Measurements from ENCODE around the gene SARDH.
"Not testable (repeated sequence)": the region's sequence is repeated elsewhere in the genome, so short reads cannot be mapped to it uniquely, and the experiment has no call there.

Gene SARDH

DNA sequence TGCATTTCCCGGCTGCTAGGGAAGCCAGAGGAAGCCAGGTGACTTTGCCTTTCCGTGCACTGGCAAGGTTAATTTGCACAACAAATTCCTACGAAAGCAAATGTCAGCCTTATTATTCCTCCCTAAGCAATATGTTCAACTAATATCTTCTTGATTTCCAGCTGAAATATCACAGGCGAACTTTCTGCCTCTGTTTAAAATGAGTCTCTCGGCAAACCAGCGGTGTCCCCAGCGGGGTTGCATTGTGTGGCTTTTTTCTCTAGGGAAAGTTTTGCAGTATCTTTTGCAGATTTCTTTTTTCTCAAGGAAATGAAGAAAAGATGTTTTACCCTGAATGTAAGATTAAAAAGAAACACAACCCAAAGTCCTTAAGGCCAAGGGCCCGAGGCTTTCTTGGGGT lies 100.1 kb downstream of the SARDH start:
- FAIRE-seq (no peak), DNase-seq (ENCODE audit: insufficient read length, low spot score) (no peak)

DNA sequence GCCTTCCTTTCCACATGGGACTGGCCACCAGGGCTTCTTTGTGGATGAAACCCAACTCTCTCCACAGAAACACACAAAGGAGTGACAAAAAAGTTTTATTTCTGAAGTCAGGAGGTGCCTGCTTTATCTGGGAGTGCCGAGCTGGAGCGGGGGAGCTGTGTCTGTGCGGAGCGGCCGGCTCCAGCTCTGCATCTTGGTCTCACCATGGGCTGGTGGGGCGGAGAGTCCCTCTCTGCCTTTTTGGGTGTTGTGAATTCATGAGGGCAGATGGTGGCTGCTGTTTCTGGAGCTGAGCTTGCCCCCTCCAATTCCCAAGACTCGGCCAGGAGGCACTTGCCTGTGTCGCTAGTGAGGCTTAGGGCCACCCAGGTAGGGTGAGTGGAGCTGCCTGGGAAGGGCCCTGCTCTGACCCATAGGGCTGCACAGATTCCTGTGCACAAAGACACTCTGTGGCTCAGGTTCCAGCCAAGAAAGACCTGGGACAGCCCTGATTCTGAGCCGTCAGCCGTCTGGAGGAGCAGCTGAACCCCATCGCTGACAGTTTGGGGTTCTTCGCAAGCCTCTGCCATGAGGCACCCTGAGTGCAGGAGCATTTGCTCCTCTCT lies 100.6 kb downstream of the SARDH start:
- no peak for FAIRE-seq
- no peak for DNase-seq (ENCODE audit: insufficient read length, low spot score)

DNA sequence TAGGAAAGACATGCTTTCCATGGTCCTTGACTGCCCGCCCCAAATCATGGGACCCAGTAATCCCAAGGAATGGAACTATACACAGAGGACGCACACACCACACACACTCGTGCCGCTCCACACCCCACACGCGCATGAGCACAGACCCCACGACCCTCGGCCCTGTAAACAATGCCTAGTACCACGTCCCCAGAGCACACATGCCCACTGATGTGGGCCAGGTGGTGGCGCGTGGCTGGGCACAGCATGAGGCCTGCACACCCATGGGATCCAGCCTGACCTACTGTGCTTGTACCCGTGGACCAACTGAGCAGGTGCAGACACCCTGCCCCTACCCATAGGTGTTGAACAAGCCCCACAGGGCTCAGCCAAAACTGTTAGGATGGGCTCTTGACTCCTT lies 101.2 kb downstream of the SARDH start:
- DNase-seq (ENCODE audit: insufficient read length, low spot score) (no peak), FAIRE-seq (no peak)

DNA sequence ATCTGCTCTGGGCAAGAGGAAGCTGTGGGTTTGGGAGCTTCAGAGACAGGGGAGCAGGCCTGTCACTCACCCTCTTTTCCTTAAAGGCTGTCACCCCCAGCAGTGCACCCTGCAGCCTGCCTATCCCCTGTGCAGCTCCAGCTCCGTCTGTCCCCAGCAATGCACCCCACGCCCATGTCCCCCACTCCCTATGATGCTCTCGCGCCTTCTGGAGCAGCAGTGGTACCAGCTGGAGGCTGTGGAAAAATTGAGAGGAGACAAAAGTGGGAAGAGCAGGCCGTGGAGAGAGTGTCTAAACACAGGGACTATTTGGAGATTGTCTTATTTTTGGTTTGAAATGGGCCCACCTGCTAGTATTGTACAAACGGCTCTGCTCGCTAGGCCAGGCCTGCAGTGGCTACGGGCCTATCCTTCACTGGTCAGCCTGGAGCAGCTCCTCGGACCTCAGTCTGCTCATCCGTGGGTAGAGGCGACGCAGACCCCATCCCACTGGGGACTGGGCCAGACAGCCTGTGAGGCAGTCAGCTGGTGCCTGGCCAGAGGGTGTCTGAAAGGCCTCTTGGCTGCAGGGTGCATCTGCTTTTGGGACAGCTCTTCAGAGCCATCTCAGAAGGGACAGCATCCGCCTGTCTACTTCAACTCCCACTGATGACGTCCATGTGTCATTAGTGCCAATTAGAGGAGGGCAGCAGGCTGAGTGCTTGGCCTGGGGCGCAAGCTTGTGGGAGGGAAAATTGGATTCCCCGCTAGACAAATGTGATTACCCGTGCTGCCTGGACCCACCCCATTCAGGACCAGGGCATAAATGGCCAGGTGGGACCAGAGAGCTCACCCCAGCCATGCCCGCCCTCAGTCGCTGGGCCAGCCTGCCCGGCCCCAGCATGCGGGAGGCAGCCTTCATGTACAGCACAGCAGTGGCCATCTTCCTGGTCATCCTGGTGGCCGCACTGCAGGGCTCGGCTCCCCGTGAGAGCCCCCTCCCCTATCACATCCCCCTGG lies 102.3 kb downstream of the SARDH start, which contains the start of gene DBH:
Gene DBH, plus strand, starts transcription at position 831 of the 999 bp plus-strand sequence. Its CDS starts 9 bp downstream, at position 840.
- FAIRE-seq = no peak
- DNase-seq (ENCODE audit: insufficient read length, low spot score) = no peak

DNA sequence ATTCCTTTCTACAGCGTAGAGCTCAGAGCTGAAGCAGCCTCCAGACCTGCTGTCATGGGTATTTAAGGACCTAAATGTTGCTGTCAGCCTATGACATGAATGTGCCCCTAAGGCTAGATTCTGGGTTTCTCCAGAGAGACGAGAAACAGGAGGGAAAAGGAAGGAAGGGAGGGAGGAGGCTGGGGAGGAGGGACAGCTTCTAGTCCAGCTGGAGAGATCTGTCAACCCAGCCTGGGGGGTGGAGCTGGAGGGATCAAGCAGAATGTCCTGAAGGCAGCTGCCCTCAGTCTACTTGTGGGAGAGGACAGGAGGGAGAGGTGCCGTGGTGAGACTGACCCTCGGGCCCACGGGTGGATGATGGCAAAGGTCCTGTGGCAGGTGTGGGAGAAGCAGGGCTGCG lies 103.1 kb downstream of the SARDH start:
- no peak for DNase-seq (ENCODE audit: insufficient read length, low spot score)

DNA sequence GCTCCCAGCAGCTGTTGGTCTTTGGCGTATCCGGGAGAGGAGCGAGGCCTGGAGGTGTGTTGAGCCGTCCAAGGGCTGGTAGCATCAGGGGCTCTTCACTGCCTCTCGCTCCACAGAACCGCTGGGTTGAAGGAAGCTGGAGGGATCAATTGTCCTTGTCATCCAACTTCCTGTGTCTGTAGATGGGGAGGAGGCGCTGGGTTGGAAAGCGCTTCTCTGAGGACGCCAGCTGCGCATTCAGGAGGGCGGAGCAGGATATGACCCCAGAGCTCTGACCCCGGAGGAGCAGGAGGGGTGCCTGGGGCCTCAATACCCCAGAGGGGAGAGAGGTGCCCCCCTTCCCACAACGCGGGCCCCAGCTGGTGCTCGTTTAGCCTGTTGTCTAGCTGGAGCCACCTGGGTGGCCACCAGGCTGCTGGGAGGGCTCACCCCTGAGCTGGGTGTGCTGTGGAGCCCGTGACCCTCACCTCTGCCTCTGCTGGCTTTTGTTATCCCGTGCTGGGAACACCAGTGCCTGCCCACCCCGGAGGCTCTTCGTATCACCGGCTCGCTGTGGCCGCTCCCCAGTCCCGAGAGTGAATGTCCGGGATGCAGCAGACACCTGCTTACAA lies 104.0 kb downstream of the SARDH start:
- FAIRE-seq (no peak), DNase-seq (ENCODE audit: insufficient read length, low spot score) (no peak)

More for the DNA sequence above, 103.1 kb downstream of the SARDH start:
- no peak for FAIRE-seq

DNA sequence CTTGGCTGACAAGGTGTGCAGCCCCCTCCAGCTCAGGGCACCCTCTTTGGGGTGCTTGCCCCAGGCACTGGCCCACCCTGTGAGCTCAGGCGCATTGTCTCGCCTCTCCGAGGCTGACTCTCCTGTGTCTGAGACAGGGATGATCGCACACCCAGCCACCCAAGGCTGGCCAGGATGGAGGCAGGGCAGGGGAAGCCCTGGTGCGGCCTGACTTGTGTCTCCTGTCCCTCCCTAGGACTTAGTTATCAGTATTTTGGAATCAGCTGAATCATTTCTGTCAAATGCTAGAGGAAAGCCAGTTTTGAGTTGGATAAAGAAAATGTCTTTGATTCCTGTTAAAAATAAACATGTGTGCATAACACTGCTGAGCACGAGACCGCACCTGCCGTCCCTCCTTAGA lies 104.5 kb downstream of the SARDH start:
- no peak for DNase-seq (ENCODE audit: insufficient read length, low spot score)
- no peak for FAIRE-seq

DNA sequence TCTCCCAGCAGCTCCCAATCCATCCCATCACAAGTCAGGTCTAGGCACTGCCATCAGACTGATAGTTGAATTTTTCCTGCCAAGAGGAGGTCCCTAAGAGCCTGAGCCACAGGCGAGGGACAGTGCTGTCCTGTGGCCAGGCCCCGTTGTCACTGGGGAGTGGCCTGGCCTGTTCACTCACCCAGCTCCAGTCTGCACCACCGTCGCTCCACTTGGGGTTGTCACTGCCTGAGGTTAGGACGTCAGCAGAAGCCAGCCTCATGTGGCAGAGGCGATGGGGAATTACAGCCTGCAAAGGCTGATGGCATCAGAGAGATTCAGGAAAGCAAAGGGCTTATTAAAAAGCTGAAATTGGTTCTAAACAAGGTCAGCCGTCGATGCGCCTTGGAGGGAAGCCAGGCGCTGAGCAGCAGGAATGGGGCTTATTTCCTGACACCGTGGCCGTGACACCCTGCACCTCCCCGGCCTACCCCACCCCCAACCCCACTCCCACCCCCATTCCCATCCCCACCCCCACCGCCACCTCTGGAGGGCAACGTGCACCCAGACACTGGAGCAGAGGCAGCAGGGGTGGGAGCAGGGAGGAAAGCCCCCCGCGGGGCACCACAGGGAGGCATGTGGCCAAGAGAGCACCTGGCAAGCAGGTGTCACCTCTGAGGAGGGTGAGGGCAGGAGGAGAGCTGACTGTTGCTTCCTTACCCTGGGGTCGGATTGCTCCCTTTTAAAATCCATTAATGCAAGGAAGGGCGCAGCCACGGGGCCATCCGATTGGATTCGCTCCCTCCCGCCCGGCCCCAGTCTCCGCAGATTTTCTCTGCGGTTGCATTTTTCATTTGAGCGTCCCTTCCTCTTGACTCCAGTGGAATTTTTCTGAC lies 105.1 kb downstream of the SARDH start:
- no peak for DNase-seq (ENCODE audit: insufficient read length, low spot score)
- no peak for FAIRE-seq

DNA sequence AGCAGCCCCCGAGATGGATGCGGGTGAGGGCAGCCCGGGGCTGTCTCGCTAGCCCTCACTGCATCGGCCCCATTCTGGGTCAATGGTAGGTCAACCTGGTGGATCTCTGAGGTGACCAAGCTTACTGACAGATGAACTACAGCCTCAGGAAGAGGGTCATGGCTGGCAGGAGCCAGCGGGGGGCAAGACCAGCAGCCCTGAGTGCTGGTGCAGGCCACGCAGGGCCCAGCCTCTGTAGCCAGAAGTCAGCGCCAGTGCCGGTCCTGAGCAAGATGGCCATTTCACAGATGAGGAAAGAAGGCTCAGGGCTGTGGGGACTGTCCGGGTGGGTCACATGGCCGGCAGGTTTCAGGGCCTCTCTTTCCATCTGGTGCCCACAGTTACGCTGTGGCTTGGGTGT lies 107.0 kb downstream of the SARDH start:
- DNase-seq (ENCODE audit: insufficient read length, low spot score) = no peak
- FAIRE-seq = no peak

DNA sequence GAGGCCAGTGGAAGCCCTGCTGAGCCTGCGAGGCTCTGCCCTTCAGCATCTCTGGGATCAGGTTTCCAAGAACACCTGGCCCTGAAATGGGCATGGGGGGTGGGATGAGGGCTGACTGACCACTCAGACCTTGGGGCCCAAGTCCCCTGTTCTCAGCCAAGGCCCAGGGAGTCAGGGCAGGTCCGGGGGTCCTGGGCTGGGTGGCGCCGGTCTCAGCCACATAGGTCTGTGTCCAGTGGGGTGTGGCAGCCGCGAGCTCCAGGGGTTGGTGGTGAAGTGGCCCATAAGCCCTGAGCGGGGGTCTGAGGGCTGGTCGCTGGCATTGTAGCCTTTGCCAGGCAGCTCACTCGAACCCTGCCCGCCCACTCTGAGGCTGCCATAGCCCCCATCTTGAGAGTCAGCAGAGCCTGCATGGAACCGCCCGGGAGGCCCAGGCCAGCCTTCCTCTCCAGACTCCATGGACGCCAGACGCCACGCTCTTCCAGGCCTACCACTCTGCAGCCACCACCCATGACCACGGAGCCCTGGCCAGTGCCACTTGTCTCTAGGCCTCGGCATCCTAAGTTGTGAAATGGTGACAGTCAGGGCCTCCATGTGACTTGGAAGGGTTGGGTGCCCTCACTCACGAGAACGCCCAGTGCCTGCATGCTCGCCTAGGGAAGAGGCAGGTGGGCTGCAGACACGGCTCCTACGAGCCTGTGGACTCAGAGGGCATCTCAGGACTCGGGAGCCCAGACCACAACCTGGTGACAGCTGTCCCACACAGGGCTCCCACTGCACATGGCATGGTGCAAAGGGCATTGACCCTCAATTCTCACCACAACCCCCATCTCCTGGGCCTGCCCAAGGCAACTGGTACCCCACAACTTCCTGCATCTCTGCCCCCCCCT lies 108.7 kb downstream of the SARDH start:
- no peak for DNase-seq (ENCODE audit: insufficient read length, low spot score)
- FAIRE-seq = no peak

DNA sequence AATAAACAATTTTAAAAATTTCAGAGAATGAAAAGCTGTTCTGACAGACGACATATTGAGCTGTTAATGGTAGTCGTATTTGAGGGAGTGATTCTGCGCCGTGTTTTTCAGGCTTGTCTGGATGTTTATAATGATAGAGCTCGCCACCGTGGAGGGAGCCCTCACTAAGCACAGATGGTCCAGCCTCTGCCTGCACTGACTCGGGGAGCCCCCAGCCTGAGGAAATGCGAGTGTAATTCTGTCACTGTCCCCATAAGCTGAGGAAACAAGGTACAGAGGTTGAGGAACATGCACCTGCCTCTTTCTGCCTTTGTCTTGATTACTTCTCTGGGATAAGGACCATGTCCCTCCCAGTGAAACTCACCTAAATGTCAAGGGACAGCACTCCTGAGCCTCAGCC lies 109.4 kb downstream of the SARDH start:
- FAIRE-seq (no peak), DNase-seq (ENCODE audit: insufficient read length, low spot score) (no peak)

DNA sequence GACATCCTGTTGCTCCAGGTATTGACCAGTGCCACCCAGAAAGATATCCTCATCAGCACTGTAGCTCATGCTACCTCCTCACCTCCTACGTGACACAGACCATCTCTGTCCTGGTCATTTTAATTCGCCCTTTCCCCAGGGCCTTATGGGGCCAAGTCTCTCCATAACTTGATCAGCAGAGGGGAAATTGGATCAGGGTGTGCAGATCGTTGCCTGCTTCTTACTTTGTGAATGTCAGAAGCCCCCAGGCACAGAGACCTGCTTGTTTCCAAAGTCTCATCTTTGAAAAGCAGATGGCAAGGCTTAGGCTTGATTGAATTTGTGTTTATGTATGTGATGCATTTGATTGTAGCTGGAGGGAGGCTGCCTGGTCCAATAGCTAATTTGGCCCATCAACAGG lies 110.8 kb downstream of the SARDH start:
- FAIRE-seq (no peak), DNase-seq (ENCODE audit: insufficient read length, low spot score) (no peak)

DNA sequence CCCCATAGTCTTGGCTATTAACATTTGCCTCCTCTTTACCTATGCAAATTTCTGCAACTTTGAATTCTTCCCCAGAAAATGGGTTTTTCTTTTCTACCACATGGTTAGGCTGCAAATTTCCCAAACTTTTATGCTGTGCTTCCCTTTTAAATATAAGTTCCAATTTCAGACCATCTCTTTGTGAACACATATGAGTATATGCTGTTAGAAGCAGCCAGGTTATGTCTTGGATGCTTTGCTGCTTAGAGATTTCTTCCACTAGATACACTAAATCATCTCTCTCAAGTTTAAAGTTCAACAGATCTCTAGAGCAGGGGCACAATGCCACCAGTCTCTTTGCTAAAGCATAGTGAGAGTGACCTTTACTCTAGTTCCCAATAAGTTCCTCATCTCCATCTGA lies 112.1 kb downstream of the SARDH start:
- not testable (repeated sequence) for FAIRE-seq; DNase-seq (ENCODE audit: insufficient read length, low spot score)

DNA sequence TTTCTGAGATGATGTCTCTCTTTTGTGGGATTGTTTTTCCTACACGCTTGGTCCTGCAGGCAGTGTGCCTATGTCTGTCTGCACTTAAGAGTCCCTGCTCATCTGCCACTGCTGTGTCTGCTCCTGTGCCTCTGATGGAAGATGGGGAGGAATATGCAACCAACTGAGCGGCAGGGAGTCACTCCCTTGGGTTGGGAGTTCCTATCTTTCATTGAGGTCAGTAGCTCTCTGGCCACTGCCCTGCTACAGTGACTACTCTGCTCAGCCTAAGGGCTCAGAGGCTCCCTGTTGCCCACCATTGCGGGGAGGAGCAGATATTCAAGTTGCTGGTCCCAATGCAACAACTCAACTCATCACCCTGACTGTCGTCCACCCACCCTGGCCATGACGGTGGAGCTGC lies 115.6 kb downstream of the SARDH start:
- FAIRE-seq (no peak), DNase-seq (ENCODE audit: insufficient read length, low spot score) (no peak)

DNA sequence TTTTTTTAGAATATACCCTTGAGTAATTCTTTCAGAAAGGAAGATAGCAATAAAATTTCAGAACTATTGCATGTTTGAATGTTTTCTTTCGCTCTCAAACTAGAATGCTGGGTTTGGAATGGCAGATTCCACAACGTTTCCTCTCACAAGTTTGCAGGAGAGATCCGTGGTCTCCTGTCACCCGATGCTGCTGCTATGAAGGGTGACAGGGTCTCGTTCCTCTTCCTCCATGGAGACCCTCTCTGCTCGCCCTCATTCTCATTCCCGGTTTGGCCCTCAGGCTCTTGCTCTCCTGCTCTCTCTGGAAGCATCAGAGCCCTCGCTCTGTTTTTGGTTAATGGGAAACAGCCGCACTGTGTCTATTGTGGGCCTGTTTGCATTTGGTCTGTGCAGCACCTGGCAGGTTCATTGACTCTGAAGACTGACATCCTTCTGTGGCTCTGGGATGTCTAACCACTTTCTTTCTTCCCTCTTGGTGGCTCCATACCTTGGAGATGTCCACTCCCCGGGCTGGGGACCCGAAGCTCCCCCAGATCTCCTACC lies 116.4 kb downstream of the SARDH start:
- FAIRE-seq (no peak), DNase-seq (ENCODE audit: insufficient read length, low spot score) (no peak)

DNA sequence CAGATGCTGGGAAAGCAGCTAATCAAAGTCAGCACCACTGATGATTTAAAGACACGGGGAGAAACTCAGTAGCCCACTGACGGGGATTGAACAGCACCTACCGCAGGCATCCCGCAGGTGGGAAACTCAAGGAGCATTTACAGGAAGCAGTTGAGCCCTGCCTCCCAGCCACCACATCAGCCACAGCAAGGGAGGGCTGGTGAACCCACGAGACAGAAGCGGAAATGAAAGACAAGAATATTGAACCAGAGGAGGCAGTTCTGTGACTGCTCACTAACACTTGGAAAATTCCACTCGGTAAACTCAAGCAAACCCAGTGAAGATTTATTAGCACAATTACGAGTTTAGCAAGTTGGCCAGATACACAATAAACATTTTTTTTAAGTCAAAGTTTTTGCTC lies 118.4 kb downstream of the SARDH start:
- DNase-seq (ENCODE audit: insufficient read length, low spot score) = peak; percentile 40

DNA sequence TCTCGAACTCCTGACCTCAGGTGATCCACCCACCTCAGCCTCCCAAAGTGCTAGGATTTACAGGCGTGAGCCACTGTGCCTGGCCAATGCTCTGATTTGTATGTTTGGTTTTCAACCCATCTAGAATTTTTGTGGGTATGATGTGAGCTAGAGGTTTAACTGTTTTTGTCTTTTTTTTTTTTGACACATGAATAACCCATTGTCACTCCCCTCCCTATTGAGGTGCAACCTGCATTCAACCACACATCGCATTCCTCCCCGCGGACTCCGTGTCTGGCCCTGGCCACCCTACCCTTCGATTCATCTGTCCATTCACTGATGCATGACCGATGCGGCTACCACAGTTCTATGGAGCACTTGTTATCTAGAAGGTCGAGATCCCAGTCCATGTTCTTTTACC lies 119.4 kb downstream of the SARDH start:
- no peak for DNase-seq (ENCODE audit: insufficient read length, low spot score)
- FAIRE-seq = no peak

More for the DNA sequence above, 118.4 kb downstream of the SARDH start:
- peak; percentile 55 for FAIRE-seq

DNA sequence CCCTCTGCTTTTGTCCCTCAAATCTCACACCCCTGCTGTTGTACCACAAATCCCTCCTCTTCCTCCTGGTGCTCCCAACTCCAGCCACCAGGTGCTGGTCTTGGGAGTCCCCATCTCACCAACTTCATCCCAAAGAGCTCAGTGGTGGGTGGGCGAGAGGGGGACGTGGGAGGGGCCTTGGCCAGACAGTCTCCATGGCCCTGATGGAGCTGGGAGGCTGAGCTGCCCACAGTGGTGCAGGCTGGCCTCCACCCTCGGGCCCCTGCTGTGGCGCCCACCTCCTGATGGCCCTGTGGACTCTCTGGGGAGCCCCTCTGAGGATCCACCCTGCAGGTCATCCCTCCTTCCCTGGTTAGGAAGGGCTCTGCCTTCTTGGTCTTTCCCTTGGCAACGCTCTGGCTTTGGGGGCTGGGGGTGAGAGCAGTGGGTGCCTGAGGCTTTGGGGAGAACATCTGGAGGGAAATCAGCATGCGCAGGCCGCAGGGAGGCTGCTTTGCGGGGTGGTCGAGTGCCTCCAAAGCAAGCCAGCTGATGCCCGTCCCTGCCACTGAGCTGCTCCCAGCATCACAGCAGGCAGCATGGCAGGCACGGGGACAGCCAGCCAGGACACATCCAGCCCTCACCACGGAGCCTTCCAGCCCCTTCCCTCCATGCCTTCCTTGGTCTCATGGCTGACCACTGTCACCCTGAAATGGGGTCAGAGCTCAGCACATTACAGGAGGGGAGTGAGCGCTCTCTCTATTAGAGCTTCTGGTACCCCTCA lies 121.3 kb downstream of the SARDH start:
- FAIRE-seq = no peak

More for the DNA sequence above, 121.3 kb downstream of the SARDH start:
- DNase-seq (ENCODE audit: insufficient read length, low spot score) = no peak

Data from GM19239 (cell line).